Prostate gland (tissue), 2 donors: Measurements from ENCODE around the gene ATXN7. TPM values are rescaled to one million over a fixed set of nuclear protein-coding genes. Genes with fewer than 3 reads are reported as not detected.

ENCODE experiments used
- DNase-seq: peaks from one replicate; pipeline ENCODE4 v3.0.0-alpha.2; 2019; ENCODE audit warnings: low spot score
- H3K27ac ChIP-seq, 2 donors: fragments of 200-600 bp; sonication (generic); 2 replicates each; pipeline ENCODE4 v1.5.1; 2017 to 2019
- H3K27me3 ChIP-seq: fragments of 200-600 bp; sonication (generic); replicated peaks from 2 replicates; pipeline ENCODE4 v1.5.1; 2019; ENCODE audit not compliant: insufficient read depth
- H3K36me3 ChIP-seq, 2 donors: fragments of 200-600 bp; sonication (generic); 1 replicate in 1 of 2; 2 replicates in 1 of 2; pipeline versions ENCODE4 v1.5.1 to v1.8.1; 2017 to 2019
- H3K4me1 ChIP-seq: fragments of 200-600 bp; sonication (generic); replicated peaks from 2 replicates; pipeline ENCODE4 v1.5.1; 2019
- H3K4me3 ChIP-seq, 2 donors: fragments of 200-600 bp; sonication (generic); 2 replicates each; pipeline ENCODE4 v1.5.1; 2017 to 2019
- H3K9me3 ChIP-seq: fragments of 200-600 bp; sonication (generic); 2 replicates; pipeline ENCODE4 v1.5.1; 2017
- POLR2A ChIP-seq: fragments of 450-650 bp; IDR thresholded peaks from one replicate; pipeline ENCODE4 v1.6.1; 2016; ENCODE audit warnings: antibody characterized with exemption, mild to moderate bottlenecking
- POLR2AphosphoS5 ChIP-seq: sonication (generic); formaldehyde crosslinking; IDR thresholded peaks from one replicate; pipeline ENCODE4 v1.6.1; 2017; ENCODE audit warnings: antibody characterized with exemption
- WGBS: methylation state at CpG from one replicate; pipeline ENCODE4 v1.1.5; 2018; 5-methylcytosine and 5-hydroxymethylcytosine counted together
- intact Hi-C: fragments of 100-400 bp; cut with DNase I; formaldehyde crosslinking; loops from one replicate; pipeline ENCODE4 v1.14.2; 2022
- total RNA-seq, 2 donors: library from RNA; depleted of rRNA; stranded (reverse); fragments of >200 nt; gene quantifications; one replicate each; pipeline ENCODE4 v1.1.0, GENCODE V29; 2016
- TF ChIP-seq, protein P1 (sequence below), 4 experiments: fragments of 200-600 bp in 2 of 4; fragments of 450-650 bp in 2 of 4; sonication (generic) in 2 of 4; IDR thresholded peaks; 1 replicate in 3 of 4; 2 replicates in 1 of 4; pipeline ENCODE4 v1.5.1; 2016 to 2019; ENCODE audit warnings: antibody characterized with exemption in 4 of 4, mild to moderate bottlenecking in 2 of 4, moderate library complexity in 2 of 4

ATXN7 gene
- total RNA-seq, 2 donors from 2014 or later = 18.0 to 30.8 TPM

GRCh38 chr3:63908081-63908736 lies 44.5 kb downstream of the ATXN7 start:
- intact Hi-C loops = no loop called here
- no peaks in the 10 kb centered on the region for H3K9me3 ChIP-seq
- H3K27ac ChIP-seq = no peak overlapping the region
- WGBS = 37% methylated on average over 2 of the region's 2 CpGs
- no peak for TF ChIP-seq POLR2AphosphoS5
- TF ChIP-seq POLR2A = no peak
- TF ChIP-seq, protein P1, sequence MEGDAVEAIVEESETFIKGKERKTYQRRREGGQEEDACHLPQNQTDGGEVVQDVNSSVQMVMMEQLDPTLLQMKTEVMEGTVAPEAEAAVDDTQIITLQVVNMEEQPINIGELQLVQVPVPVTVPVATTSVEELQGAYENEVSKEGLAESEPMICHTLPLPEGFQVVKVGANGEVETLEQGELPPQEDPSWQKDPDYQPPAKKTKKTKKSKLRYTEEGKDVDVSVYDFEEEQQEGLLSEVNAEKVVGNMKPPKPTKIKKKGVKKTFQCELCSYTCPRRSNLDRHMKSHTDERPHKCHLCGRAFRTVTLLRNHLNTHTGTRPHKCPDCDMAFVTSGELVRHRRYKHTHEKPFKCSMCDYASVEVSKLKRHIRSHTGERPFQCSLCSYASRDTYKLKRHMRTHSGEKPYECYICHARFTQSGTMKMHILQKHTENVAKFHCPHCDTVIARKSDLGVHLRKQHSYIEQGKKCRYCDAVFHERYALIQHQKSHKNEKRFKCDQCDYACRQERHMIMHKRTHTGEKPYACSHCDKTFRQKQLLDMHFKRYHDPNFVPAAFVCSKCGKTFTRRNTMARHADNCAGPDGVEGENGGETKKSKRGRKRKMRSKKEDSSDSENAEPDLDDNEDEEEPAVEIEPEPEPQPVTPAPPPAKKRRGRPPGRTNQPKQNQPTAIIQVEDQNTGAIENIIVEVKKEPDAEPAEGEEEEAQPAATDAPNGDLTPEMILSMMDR (IDR thresholded peaks at IDR 0.05) = peak in 1 of 4 experiments; percentile 9
- H3K27me3 ChIP-seq = no peaks in the 10 kb centered on the region
- no peaks in the 10 kb centered on the region for H3K36me3 ChIP-seq
- DNase-seq = no peak
- peaks cover 1% of the 10 kb centered on the region for H3K4me1 ChIP-seq
- no peak overlapping the region for H3K4me3 ChIP-seq

- intact Hi-C loops = no loop called here
- no peak overlapping the region for H3K4me3 ChIP-seq
- TF ChIP-seq POLR2A (no peak), POLR2AphosphoS5 (no peak)
- TF ChIP-seq, protein P1 (IDR thresholded peaks at IDR 0.05) = no peak
- WGBS = 48% methylated on average over 1 of the region's 1 CpG
- H3K9me3 ChIP-seq = no peaks in the 10 kb centered on the region
- no peak overlapping the region for H3K27ac ChIP-seq
- no peak for DNase-seq
- no peaks in the 10 kb centered on the region for H3K27me3 ChIP-seq
- H3K36me3 ChIP-seq = no peaks in the 10 kb centered on the region
- peaks cover 3% of the 10 kb centered on the region for H3K4me1 ChIP-seq
These were observed 45.1 kb downstream of the ATXN7 start for GRCh38 chr3:63908776-63909175.

- Histone ChIP-seq H3K36me3 (no peaks in the 10 kb centered on the region), H3K4me3 (no peak overlapping the region), H3K4me1 (peaks cover 3% of the 10 kb centered on the region), H3K27ac (no peak overlapping the region), H3K9me3 (no peaks in the 10 kb centered on the region), H3K27me3 (no peaks in the 10 kb centered on the region)
- WGBS = 80% methylated on average over 2 of the region's 2 CpGs
- TF ChIP-seq POLR2A (no peak), POLR2AphosphoS5 (no peak)
- TF ChIP-seq, protein P1 (IDR thresholded peaks at IDR 0.05) = no peak
- intact Hi-C loops = no loop called here
- DNase-seq = no peak
These were observed 45.8 kb downstream of the ATXN7 start for GRCh38 chr3:63909431-63909830.

DNA sequence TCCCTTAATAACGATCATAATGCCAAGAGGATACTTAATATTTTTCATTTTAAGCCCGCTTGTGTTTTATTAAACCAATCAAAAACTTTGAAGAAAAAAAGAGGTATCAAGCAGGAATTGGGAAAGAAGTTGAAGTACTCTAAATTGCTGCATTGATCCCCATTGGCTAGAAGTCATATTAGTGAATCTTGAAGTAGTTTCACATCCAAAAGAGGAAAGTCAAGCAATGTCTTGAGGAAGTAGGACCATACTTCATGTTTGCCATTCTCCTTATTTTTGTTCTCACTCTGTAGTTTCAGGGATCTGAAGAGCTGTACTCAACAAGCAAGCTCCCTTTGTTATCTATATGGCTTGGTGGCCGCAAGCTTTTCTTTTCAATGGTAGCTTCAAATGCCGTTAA lies 46.3 kb downstream of the ATXN7 start:
- Histone ChIP-seq H3K9me3 (no peaks in the 10 kb centered on the region), H3K4me3 (no peak overlapping the region), H3K27ac (no peak overlapping the region), H3K36me3 (no peaks in the 10 kb centered on the region), H3K4me1 (peaks cover 3% of the 10 kb centered on the region), H3K27me3 (no peaks in the 10 kb centered on the region)
- intact Hi-C loops = loop anchor here (5.0 kb wide), 2 partner anchors 52 to 82 kb away; no protein-coding TSS in a partner anchor
- no peak for DNase-seq
- TF ChIP-seq POLR2A (no peak), POLR2AphosphoS5 (no peak)
- TF ChIP-seq, protein P1 (IDR thresholded peaks at IDR 0.05) = no peak
- 91% methylated on average over 4 of the region's 4 CpGs for WGBS

GRCh38 chr3:63910891-63911290 lies 47.2 kb downstream of the ATXN7 start:
- no peak overlapping the region for H3K4me3 ChIP-seq
- no peak for DNase-seq
- H3K27ac ChIP-seq = peak overlapping the region in 1 of 2 donors; percentile 93
- TF ChIP-seq, protein P1 (IDR thresholded peaks at IDR 0.05) = no peak
- no peaks in the 10 kb centered on the region for H3K36me3 ChIP-seq
- intact Hi-C loops = loop anchor here (5.0 kb wide), 2 partner anchors 51 to 81 kb away; no protein-coding TSS in a partner anchor
- 69% methylated on average over 1 of the region's 1 CpG for WGBS
- no peaks in the 10 kb centered on the region for H3K27me3 ChIP-seq
- H3K4me1 ChIP-seq = peaks cover 3% of the 10 kb centered on the region
- H3K9me3 ChIP-seq = no peaks in the 10 kb centered on the region
